SK-N-DZ (cell line): Measurements from ENCODE around the gene OR6C70.

ENCODE experiments used
- DNase-seq: peaks from one replicate; pipeline ENCODE4 v3.0.0-alpha.2; 2015; ENCODE audit warnings: low spot score

The OR6C70 gene

GRCh38 chr12:55420307-55420962 lies 49.5 kb downstream of the OR6C70 start:
- no peak for DNase-seq
